Keratinocyte (primary cell): ENCODE measurements around the gene MT3. TPM values are rescaled to one million over a fixed set of nuclear protein-coding genes. Genes with fewer than 3 reads are reported as not detected.

Experiments
- DNase-seq: peaks from one replicate; pipeline ENCODE4 v3.0.0-alpha.2; 2011; ENCODE audit warnings: low read depth, missing footprints, low spot score
- FAIRE-seq: peaks from 2 replicates; lab custom pipeline; 2011; peaks lifted over from hg19 to GRCh38; lab: Jason Lieb, UNC
- H2AFZ ChIP-seq: 2 replicates; pipeline ENCODE4 v1.6.0; 2012; ENCODE audit warnings: low read length, control low read depth, inconsistent platforms; ENCODE audit not compliant: control insufficient read depth
- H3K27ac ChIP-seq: 2 replicates; pipeline ENCODE4 v1.5.1; 2011; ENCODE audit warnings: low read length; ENCODE audit not compliant: control insufficient read depth, insufficient read depth
- H3K27me3 ChIP-seq: 3 replicates; pipeline ENCODE4 v1.6.0; 2011; ENCODE audit warnings: low read length; ENCODE audit not compliant: control insufficient read depth, insufficient read depth; ENCODE audit errors: extremely low read depth
- H3K36me3 ChIP-seq, 2 experiments: 2 replicates in 1 of 2; 3 replicates in 1 of 2; pipeline ENCODE4 v1.5.1; 2011; ENCODE audit warnings: low read length in 2 of 2, mild to moderate bottlenecking in 1 of 2; ENCODE audit not compliant: control insufficient read depth in 2 of 2, insufficient read depth in 2 of 2; ENCODE audit errors: extremely low read depth in 1 of 2
- H3K4me1 ChIP-seq: 3 replicates; pipeline ENCODE4 v1.5.1; 2011; ENCODE audit warnings: low read length; ENCODE audit not compliant: control insufficient read depth, insufficient read depth; ENCODE audit errors: extremely low read depth
- H3K4me2 ChIP-seq: 3 replicates; pipeline ENCODE4 v1.6.0; 2011; ENCODE audit warnings: low read depth, low read length; ENCODE audit not compliant: control insufficient read depth, insufficient read depth; ENCODE audit errors: extremely low read depth
- H3K4me3 ChIP-seq, 3 experiments: fragments of 200-600 bp in 1 of 3; sonication (generic) in 1 of 3; 2 replicates in 2 of 3; 3 replicates in 1 of 3; pipeline ENCODE4 v1.5.1; 2011 to 2016; ENCODE audit warnings: low read length in 3 of 3, mild to moderate bottlenecking in 3 of 3, control low read depth in 2 of 3, inconsistent platforms in 1 of 3, low read depth in 1 of 3, mixed read lengths in 1 of 3, mixed run types in 1 of 3, moderate library complexity in 1 of 3; ENCODE audit not compliant: control insufficient read depth in 2 of 3, insufficient read depth in 2 of 3; ENCODE audit errors: extremely low read depth in 1 of 3
- H3K79me2 ChIP-seq: 2 replicates; pipeline ENCODE4 v1.6.0; 2012; ENCODE audit warnings: low read length; ENCODE audit not compliant: control insufficient read depth, insufficient read depth
- H3K9ac ChIP-seq: 3 replicates; pipeline ENCODE4 v1.6.0; 2011; ENCODE audit warnings: low read length; ENCODE audit not compliant: control insufficient read depth, insufficient read depth; ENCODE audit errors: extremely low read depth
- H3K9me1 ChIP-seq: 3 replicates; pipeline ENCODE4 v1.6.0; 2011; ENCODE audit warnings: low read length; ENCODE audit not compliant: control insufficient read depth, insufficient read depth; ENCODE audit errors: extremely low read depth
- H3K9me3 ChIP-seq: 2 replicates; pipeline ENCODE4 v1.5.1; 2012; ENCODE audit warnings: low read depth, low read length; ENCODE audit not compliant: control insufficient read depth
- H4K20me1 ChIP-seq: 3 replicates; pipeline ENCODE4 v1.6.0; 2011; ENCODE audit warnings: low read length; ENCODE audit not compliant: control insufficient read depth, insufficient read depth; ENCODE audit errors: extremely low read depth
- EZH2 ChIP-seq: IDR thresholded peaks from one replicate; pipeline ENCODE4 v1.6.1; 2012; ENCODE audit warnings: inconsistent platforms, mild to moderate bottlenecking, low read length, moderate library complexity
- dilution Hi-C: fragments of 300-500 bp; cut with MboI; formaldehyde crosslinking; loops from one replicate; pipeline ENCODE4 v1.7.0; 2020; ENCODE audit warnings: low sequenced_read_pairs; ENCODE audit not compliant: extremely low pct_ligation_motif_present
- polyA plus RNA-seq, 5 experiments: library from polyadenylated mRNA; depleted of rRNA in 3 of 5; stranded (reverse) in 3 of 5; stranded (forward) in 1 of 5; unstranded in 1 of 5; fragments of >200 nt; gene quantifications; 1 replicate in 1 of 5; 2 replicates in 3 of 5; 3 replicates in 1 of 5; pipeline versions ENCODE4 v1.2.1 to v1.2.3, GENCODE V29; 2011 to 2012; ENCODE audit warnings: missing spikeins in 2 of 5, low read depth in 1 of 5, low replicate concordance in 1 of 5
- TF ChIP-seq, protein P1 (sequence below), 3 experiments: IDR thresholded peaks in 1 of 3; conservative IDR thresholded peaks in 1 of 3; optimal IDR thresholded peaks in 1 of 3; 2 replicates in 2 of 3; 3 replicates in 1 of 3; pipeline versions ENCODE3 to v1.5.1; 2011; ENCODE audit warnings: low read length in 3 of 3, mild to moderate bottlenecking in 3 of 3, moderate library complexity in 2 of 3, control low read depth in 1 of 3, inconsistent platforms in 1 of 3; ENCODE audit not compliant: insufficient read depth in 2 of 3; ENCODE audit errors: extremely low read depth in 1 of 3

Gene MT3
- polyA plus RNA-seq, 1 donor (not counting 4 experiments of a cell fraction or from before 2014, with no cell fraction given), result not detected

DNA sequence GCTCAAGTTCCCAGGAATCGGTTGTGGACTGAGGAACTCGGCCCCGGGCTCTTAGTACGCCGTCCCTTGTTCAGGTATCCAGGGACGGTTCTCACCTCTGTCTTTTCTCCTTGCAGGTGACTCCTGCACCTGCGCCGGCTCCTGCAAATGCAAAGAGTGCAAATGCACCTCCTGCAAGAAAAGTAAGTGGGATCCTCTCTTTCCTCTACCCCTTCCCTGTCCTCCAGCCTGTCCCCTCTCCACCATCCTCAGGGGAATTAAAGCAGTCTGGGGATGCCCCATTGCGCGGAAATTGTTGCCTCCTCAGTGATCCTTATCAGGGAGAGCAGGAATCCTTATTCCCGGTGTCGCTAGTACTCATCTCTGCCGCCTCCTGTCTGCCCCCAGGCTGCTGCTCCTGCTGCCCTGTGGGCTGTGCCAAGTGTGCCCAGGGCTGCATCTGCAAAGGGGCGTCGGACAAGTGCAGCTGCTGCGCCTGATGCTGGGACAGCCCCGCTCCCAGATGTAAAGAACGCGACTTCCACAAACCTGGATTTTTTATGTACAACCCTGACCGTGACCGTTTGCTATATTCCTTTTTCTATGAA lies 19.6 kb downstream of the MT3 start:
- Histone ChIP-seq H4K20me1 (no peaks in the 10 kb centered on the region), H3K79me2 (no peaks in the 10 kb centered on the region), H3K9ac (peak overlapping the region; percentile 78), H3K4me3 (peak overlapping the region; percentile 46 to 92 (median 86)), H3K27me3 (no peaks in the 10 kb centered on the region), H3K9me3 (no peaks in the 10 kb centered on the region), H3K36me3 (no peaks in the 10 kb centered on the region), H2AFZ (no peak overlapping the region), H3K4me1 (peaks cover 69% of the 10 kb centered on the region), H3K4me2 (peak overlapping the region; percentile 95), H3K27ac (peak overlapping the region; percentile 95), H3K9me1 (no peaks in the 10 kb centered on the region)
- DNase-seq, result no peak
- no peak for FAIRE-seq
- dilution Hi-C loops, result no loop called here
- no peak for TF ChIP-seq EZH2
- TF ChIP-seq, protein P1, sequence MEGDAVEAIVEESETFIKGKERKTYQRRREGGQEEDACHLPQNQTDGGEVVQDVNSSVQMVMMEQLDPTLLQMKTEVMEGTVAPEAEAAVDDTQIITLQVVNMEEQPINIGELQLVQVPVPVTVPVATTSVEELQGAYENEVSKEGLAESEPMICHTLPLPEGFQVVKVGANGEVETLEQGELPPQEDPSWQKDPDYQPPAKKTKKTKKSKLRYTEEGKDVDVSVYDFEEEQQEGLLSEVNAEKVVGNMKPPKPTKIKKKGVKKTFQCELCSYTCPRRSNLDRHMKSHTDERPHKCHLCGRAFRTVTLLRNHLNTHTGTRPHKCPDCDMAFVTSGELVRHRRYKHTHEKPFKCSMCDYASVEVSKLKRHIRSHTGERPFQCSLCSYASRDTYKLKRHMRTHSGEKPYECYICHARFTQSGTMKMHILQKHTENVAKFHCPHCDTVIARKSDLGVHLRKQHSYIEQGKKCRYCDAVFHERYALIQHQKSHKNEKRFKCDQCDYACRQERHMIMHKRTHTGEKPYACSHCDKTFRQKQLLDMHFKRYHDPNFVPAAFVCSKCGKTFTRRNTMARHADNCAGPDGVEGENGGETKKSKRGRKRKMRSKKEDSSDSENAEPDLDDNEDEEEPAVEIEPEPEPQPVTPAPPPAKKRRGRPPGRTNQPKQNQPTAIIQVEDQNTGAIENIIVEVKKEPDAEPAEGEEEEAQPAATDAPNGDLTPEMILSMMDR (optimal IDR thresholded peaks at IDR 0.05 in 1 of 3, IDR thresholded peaks at IDR 0.05 in 1 of 3, conservative IDR thresholded peaks at IDR 0.05 in 1 of 3; ENCODE audit: extremely low read depth in 1 of 3, insufficient read depth in 2 of 3, low read length in 3 of 3), result peak in 1 of 3 experiments; percentile 3

DNA sequence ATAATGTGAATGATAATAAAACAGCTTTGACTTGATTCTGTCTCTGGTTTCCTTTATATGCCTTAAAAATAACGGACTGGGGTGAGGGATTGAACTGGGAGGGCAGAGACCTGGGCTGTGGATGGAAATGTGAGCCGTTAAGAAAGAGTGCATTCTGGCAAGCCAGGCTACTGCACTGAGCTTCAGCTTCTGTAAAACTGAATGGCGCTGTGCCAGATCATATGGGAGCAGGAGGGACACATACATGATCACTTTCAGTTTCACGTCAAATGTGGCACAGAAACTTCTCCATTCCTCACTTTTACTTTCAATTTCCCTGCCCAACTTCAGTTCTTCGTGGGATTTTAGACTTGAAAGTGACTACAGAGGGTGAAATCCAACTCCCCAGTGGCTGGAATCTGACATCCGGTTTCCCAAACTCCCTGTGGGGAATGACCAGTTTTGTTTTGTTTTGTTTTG lies 20.2 kb downstream of the MT3 start:
- TF ChIP-seq, protein P1 (optimal IDR thresholded peaks at IDR 0.05 in 1 of 3, IDR thresholded peaks at IDR 0.05 in 1 of 3, conservative IDR thresholded peaks at IDR 0.05 in 1 of 3; ENCODE audit: extremely low read depth in 1 of 3, insufficient read depth in 2 of 3, low read length in 3 of 3), result no peak
- TF ChIP-seq EZH2, result no peak
- Histone ChIP-seq H3K27ac (peak overlapping the region; percentile 95), H3K9me1 (no peaks in the 10 kb centered on the region), H3K27me3 (no peaks in the 10 kb centered on the region), H3K4me3 (peak overlapping the region; percentile 46 to 92 (median 86)), H3K4me2 (peak overlapping the region; percentile 95), H3K79me2 (no peaks in the 10 kb centered on the region), H3K9me3 (no peaks in the 10 kb centered on the region), H4K20me1 (no peaks in the 10 kb centered on the region), H3K4me1 (peaks cover 74% of the 10 kb centered on the region), H3K9ac (peak overlapping the region; percentile 78), H3K36me3 (no peaks in the 10 kb centered on the region), H2AFZ (no peak overlapping the region)
- no peak for DNase-seq
- dilution Hi-C loops, result no loop called here
- FAIRE-seq, result no peak
